Measurements from ENCODE around the gene SBK3.

The SBK3 gene

GRCh38 chr19:55516878-55517620 lies 28.3 kb downstream of the SBK3 start (continued):
- TF ChIP-seq ZNF600 (tag by site-specific recombination; IDR thresholded peaks at IDR 0.05) (0 out of 2 replicates have a peak, but pooled peaks have one; percentile 27), ZNF266 (tag by site-specific recombination; IDR thresholded peaks at IDR 0.05; ENCODE audit: low read depth) (no peak), ZBTB7A (tag by site-specific recombination; IDR thresholded peaks at IDR 0.05; ENCODE audit: low read depth) (no peak; the same call in 1 of the 2 replicates), ZNF473 (tag by site-specific recombination; IDR thresholded peaks at IDR 0.05) (no peak), ZBTB48 (tag by site-specific recombination; IDR thresholded peaks at IDR 0.05) (no peak), ZNF114 (tag by site-specific recombination; IDR thresholded peaks at IDR 0.05) (no peak), ZFP41 (tag by site-specific recombination; IDR thresholded peaks at IDR 0.05; ENCODE audit: borderline replicate concordance) (no peak), SCRT2 (tag by site-specific recombination; IDR thresholded peaks at IDR 0.05) (no peak), ZNF560 (tag by site-specific recombination; IDR thresholded peaks at IDR 0.05; ENCODE audit: borderline replicate concordance) (no peak), SCRT1 (tag by site-specific recombination; IDR thresholded peaks at IDR 0.05; ENCODE audit: borderline replicate concordance) (no peak), ZSCAN30 (tag by site-specific recombination; IDR thresholded peaks at IDR 0.05) (peak; percentile 42; the same call in 1 of the 2 replicates), ZNF561 (tag by site-specific recombination; IDR thresholded peaks at IDR 0.05; ENCODE audit: borderline replicate concordance) (no peak), ELK4 (IDR thresholded peaks at IDR 0.05; ENCODE audit: borderline replicate concordance, low read depth, low read length) (no peak), ZNF138 (tag by site-specific recombination; IDR thresholded peaks at IDR 0.05; ENCODE audit: borderline replicate concordance) (no peak), ZBTB11 (tag by site-specific recombination; conservative IDR thresholded peaks at IDR 0.05; ENCODE audit: low read depth) (peak; percentile 46; the same call in 1 of the 2 replicates), ZNF398 (tag by site-specific recombination; IDR thresholded peaks at IDR 0.05) (peak; percentile 81), TSHZ1 (tag by site-specific recombination; IDR thresholded peaks at IDR 0.05; ENCODE audit: borderline replicate concordance) (no peak; the same call in 1 of the 2 replicates), ZNF211 (tag by site-specific recombination; IDR thresholded peaks at IDR 0.05; ENCODE audit: low read depth) (no peak), ZNF488 (tag by site-specific recombination; IDR thresholded peaks at IDR 0.05) (no peak), SP2 (tag by site-specific recombination; IDR thresholded peaks at IDR 0.05) (peak; percentile 50), GLI4 (tag by site-specific recombination; IDR thresholded peaks at IDR 0.05) (peak; percentile 65; the same call in 1 of the 2 replicates), ZNF596 (tag by site-specific recombination; IDR thresholded peaks at IDR 0.05) (no peak), CTCF (tag by site-specific recombination; IDR thresholded peaks at IDR 0.05) (peak; percentile 97), ZNF521 (tag by site-specific recombination; IDR thresholded peaks at IDR 0.05) (no peak), ZNF585B (tag by site-specific recombination; IDR thresholded peaks at IDR 0.05) (no peak), KLF8 (tag by site-specific recombination; IDR thresholded peaks at IDR 0.05) (peak; percentile 73)
